Measurements from ENCODE around the gene GADD45A. TPM values are rescaled to one million over a fixed set of nuclear protein-coding genes. Genes with fewer than 3 reads are reported as not detected.

The GADD45A gene
- total RNA-seq, 2 donors from 2014 or later: 48.0 to 52.4 TPM

GRCh38 chr1:67723620-67724019, 38.6 kb downstream of the GADD45A start:
- no peaks in the 10 kb centered on the region for H3K9me3 Mint-ChIP-seq

GRCh38 chr1:67724928-67725560, 40.0 kb downstream of the GADD45A start:
- Mint-ChIP-seq H3K9me3 (no peaks in the 10 kb centered on the region), H3K4me3 (no peak overlapping the region), H3K27ac (no peak overlapping the region), H3K4me1 (peaks cover 13% of the 10 kb centered on the region), H3K27me3 (ENCODE audit: insufficient read depth) (no peaks in the 10 kb centered on the region), H3K36me3 (ENCODE audit: low read depth) (no peaks in the 10 kb centered on the region)
- H3K9ac ChIP-seq (ENCODE audit: extremely low read depth, low read length, poor library complexity, severe bottlenecking): no peak overlapping the region
- no peak overlapping the region for H3K4me3 ChIP-seq (ENCODE audit: low read length)
- H3K9me3 ChIP-seq (ENCODE audit: control insufficient read depth, low read length): no peaks in the 10 kb centered on the region
- no peak for DNase-seq
- H3K27ac ChIP-seq (ENCODE audit: low read depth, low read length): no peak overlapping the region
- WGBS, 2 experiments (ENCODE audit: insufficient coverage in 1 of 2, insufficient read length in 1 of 2): 90 to 94% methylated on average over 3 of the region's 3 CpGs
- no peaks in the 10 kb centered on the region for H3K27me3 ChIP-seq (ENCODE audit: control insufficient read depth, insufficient read depth, low read length, poor library complexity, severe bottlenecking)
- H3K4me1 ChIP-seq (ENCODE audit: control insufficient read depth, insufficient read depth, low read length): peaks cover 12% of the 10 kb centered on the region
- no peaks in the 10 kb centered on the region for H3K36me3 ChIP-seq (ENCODE audit: control insufficient read depth, insufficient read depth, low read length)
- no peak for TF ChIP-seq CTCF (conservative IDR thresholded peaks at IDR 0.05)

More at GRCh38 chr1:67723620-67724019, 38.6 kb downstream of the GADD45A start:
- H3K27me3 Mint-ChIP-seq (ENCODE audit: insufficient read depth): no peaks in the 10 kb centered on the region
- no peak overlapping the region for H3K4me3 Mint-ChIP-seq
- H3K4me3 ChIP-seq (ENCODE audit: low read length): no peak overlapping the region
- H3K4me1 ChIP-seq (ENCODE audit: control insufficient read depth, insufficient read depth, low read length): peaks cover 18% of the 10 kb centered on the region
- no peaks in the 10 kb centered on the region for H3K36me3 Mint-ChIP-seq (ENCODE audit: low read depth)
- peaks cover 15% of the 10 kb centered on the region for H3K4me1 Mint-ChIP-seq
- 89% methylated on average over 1 to 2 of the region's 2 CpGs for WGBS, 2 experiments (ENCODE audit: insufficient coverage in 1 of 2, insufficient read length in 1 of 2)
- no peak overlapping the region for H3K27ac Mint-ChIP-seq
- no peaks in the 10 kb centered on the region for H3K27me3 ChIP-seq (ENCODE audit: control insufficient read depth, insufficient read depth, low read length, poor library complexity, severe bottlenecking)
- TF ChIP-seq CTCF (conservative IDR thresholded peaks at IDR 0.05): no peak
- no peak for DNase-seq
- no peaks in the 10 kb centered on the region for H3K9me3 ChIP-seq (ENCODE audit: control insufficient read depth, low read length)
- no peak overlapping the region for H3K9ac ChIP-seq (ENCODE audit: extremely low read depth, low read length, poor library complexity, severe bottlenecking)
- H3K27ac ChIP-seq (ENCODE audit: low read depth, low read length): no peak overlapping the region
- no peaks in the 10 kb centered on the region for H3K36me3 ChIP-seq (ENCODE audit: control insufficient read depth, insufficient read depth, low read length)

GRCh38 chr1:67726224-67726623, 41.2 kb downstream of the GADD45A start:
- H3K36me3 Mint-ChIP-seq (ENCODE audit: low read depth): no peaks in the 10 kb centered on the region
- DNase-seq: no peak

More at GRCh38 chr1:67726224-67726623, 41.2 kb downstream of the GADD45A start:
- no peak for TF ChIP-seq CTCF (conservative IDR thresholded peaks at IDR 0.05)
- no peak overlapping the region for H3K27ac ChIP-seq (ENCODE audit: low read depth, low read length)
- no peaks in the 10 kb centered on the region for H3K36me3 ChIP-seq (ENCODE audit: control insufficient read depth, insufficient read depth, low read length)
- no peaks in the 10 kb centered on the region for H3K9me3 ChIP-seq (ENCODE audit: control insufficient read depth, low read length)
- no peaks in the 10 kb centered on the region for H3K9me3 Mint-ChIP-seq
- no peak overlapping the region for H3K4me3 ChIP-seq (ENCODE audit: low read length)
- H3K27me3 Mint-ChIP-seq (ENCODE audit: insufficient read depth): no peaks in the 10 kb centered on the region
- H3K27ac Mint-ChIP-seq: no peak overlapping the region
- no peak overlapping the region for H3K9ac ChIP-seq (ENCODE audit: extremely low read depth, low read length, poor library complexity, severe bottlenecking)
- no peak overlapping the region for H3K4me3 Mint-ChIP-seq
- no peaks in the 10 kb centered on the region for H3K27me3 ChIP-seq (ENCODE audit: control insufficient read depth, insufficient read depth, low read length, poor library complexity, severe bottlenecking)
- H3K4me1 ChIP-seq (ENCODE audit: control insufficient read depth, insufficient read depth, low read length): peaks cover 9% of the 10 kb centered on the region
- H3K4me1 Mint-ChIP-seq: peaks cover 5% of the 10 kb centered on the region
